Chondrocyte (in vitro differentiated cells): Measurements from ENCODE around the gene TSC2. TPM values are rescaled to one million over a fixed set of nuclear protein-coding genes. Genes with fewer than 3 reads are reported as not detected.

Source experiments
- DNase-seq: peaks from one replicate; pipeline ENCODE4 v3.0.0; 2021; ENCODE audit warnings: mixed read lengths, low spot score
- H3K27ac Mint-ChIP-seq: one replicate; pipeline ENCODE4 v1.8.0; 2021; ENCODE audit warnings: mild to moderate bottlenecking, moderate library complexity, mixed read lengths; ENCODE audit not compliant: unreplicated experiment
- H3K27me3 Mint-ChIP-seq: 2 replicates; pipeline ENCODE4 v1.8.0; 2021; ENCODE audit warnings: low read depth, mixed read lengths
- H3K36me3 Mint-ChIP-seq: 2 replicates; pipeline ENCODE4 v1.8.0; 2021; ENCODE audit warnings: low read depth, mixed read lengths
- H3K4me1 Mint-ChIP-seq: 2 replicates; pipeline ENCODE4 v1.8.0; 2021; ENCODE audit warnings: low read depth, mild to moderate bottlenecking, mixed read lengths
- H3K4me3 Mint-ChIP-seq: one replicate; pipeline ENCODE4 v1.8.0; 2021; ENCODE audit warnings: mild to moderate bottlenecking, moderate library complexity, mixed read lengths; ENCODE audit not compliant: unreplicated experiment
- H3K9me3 Mint-ChIP-seq: 2 replicates; pipeline ENCODE4 v1.8.0; 2021; ENCODE audit warnings: low read depth, mixed read lengths
- total RNA-seq: library from RNA; stranded (reverse); gene quantifications from 3 replicates; pipeline ENCODE4 v1.2.1, GENCODE V29; 2021
- TF ChIP-seq, protein P1 (sequence below): fragments of 200-600 bp; sonication (generic); IDR thresholded peaks from 2 replicates; pipeline ENCODE4 v1.5.0; 2021; ENCODE audit warnings: antibody characterized with exemption, mild to moderate bottlenecking, moderate library complexity

Gene TSC2
- total RNA-seq, 1 donor from 2014 or later: 108 TPM

GRCh38 chr16:2040787-2041522 is 6.8 kb upstream of the TSC2 start:
- Mint-ChIP-seq H3K4me1 (peaks cover 61% of the 10 kb centered on the region), H3K9me3 (no peaks in the 10 kb centered on the region), H3K27ac (peak overlapping the region; percentile 92), H3K36me3 (peaks cover 3% of the 10 kb centered on the region), H3K27me3 (no peaks in the 10 kb centered on the region), H3K4me3 (no peak overlapping the region)
- DNase-seq: no peak
- TF ChIP-seq, protein P1, sequence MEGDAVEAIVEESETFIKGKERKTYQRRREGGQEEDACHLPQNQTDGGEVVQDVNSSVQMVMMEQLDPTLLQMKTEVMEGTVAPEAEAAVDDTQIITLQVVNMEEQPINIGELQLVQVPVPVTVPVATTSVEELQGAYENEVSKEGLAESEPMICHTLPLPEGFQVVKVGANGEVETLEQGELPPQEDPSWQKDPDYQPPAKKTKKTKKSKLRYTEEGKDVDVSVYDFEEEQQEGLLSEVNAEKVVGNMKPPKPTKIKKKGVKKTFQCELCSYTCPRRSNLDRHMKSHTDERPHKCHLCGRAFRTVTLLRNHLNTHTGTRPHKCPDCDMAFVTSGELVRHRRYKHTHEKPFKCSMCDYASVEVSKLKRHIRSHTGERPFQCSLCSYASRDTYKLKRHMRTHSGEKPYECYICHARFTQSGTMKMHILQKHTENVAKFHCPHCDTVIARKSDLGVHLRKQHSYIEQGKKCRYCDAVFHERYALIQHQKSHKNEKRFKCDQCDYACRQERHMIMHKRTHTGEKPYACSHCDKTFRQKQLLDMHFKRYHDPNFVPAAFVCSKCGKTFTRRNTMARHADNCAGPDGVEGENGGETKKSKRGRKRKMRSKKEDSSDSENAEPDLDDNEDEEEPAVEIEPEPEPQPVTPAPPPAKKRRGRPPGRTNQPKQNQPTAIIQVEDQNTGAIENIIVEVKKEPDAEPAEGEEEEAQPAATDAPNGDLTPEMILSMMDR: no peak

DNA sequence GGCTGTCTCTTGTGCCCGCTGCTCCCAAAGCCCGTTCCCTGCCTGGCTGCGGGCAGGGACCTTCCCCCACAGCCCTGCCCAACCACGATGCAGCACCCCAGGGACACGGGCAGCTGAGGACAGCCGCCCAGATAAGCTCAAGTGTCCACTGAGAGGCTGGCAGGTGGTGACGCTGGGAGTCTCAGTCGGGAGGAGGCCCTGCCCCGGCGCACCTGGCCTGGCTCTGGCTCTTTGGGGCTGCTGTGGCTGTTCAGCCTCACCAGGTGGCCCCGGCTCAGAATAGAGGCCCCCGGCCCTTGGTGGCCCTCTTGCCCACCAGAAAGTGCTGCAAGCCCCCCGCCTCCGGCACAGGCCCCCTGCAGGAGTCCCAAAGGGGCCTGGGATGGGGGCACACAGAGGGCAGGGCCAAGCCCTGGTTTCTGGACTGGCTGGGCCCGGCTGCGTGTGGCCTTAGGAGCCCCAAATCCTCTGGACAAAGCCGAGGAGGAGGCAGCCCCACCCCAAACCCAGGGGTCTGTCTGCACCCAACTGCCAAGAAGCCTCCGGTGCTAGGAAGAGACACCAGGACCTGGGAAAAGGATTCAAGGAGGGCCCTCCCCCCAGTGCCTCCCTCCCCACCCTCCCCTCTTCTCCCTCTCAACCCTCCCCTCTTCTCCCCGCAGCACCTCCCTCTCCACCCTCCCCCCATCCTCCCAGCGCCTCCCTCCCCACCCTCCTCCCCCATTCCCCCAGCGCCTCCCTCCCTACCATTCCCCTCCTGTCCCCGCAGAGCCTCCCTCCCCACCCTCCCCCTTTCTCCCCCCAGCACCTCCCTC is 5.4 kb upstream of the TSC2 start:
- H3K4me3 Mint-ChIP-seq: no peak overlapping the region
- H3K9me3 Mint-ChIP-seq: no peaks in the 10 kb centered on the region
- H3K36me3 Mint-ChIP-seq: peaks cover 3% of the 10 kb centered on the region
- TF ChIP-seq, protein P1: no peak
- no peak for DNase-seq
- H3K27ac Mint-ChIP-seq: no peak overlapping the region
- H3K27me3 Mint-ChIP-seq: no peaks in the 10 kb centered on the region
- H3K4me1 Mint-ChIP-seq: peaks cover 58% of the 10 kb centered on the region

DNA sequence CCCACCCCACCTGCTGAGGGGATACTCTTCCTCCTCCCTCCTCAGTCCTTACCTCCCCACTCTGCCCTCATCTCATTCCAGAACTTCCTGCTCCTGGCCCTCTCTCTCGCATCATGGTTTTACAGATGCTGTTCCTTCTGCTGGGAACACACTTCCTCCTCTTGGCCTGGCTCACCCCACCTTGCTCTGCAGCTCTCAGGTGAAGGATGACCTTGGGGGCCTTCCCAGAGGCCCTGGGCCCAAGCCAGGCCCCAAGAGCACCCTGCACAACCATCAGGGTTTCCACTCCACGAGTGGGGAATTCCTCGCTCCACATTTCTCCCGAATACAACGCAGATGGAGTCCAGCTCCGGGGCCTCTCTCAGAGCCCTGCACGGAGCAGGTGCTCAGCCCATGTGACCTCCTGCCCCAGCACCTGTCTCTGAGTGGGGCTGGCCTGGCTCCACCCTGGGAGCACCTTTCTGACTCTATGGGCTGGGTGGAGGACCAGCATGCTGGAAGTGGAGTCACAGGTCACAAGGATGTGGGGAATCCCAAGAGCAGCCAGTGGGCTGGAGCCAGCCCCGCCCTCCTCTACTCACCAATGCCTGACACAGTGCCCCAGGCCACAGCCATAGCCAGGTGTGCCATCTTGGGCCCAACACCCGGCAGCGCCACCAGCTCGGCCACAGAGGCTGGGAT is 4.7 kb upstream of the TSC2 start:
- H3K36me3 Mint-ChIP-seq: peaks cover 1% of the 10 kb centered on the region
- DNase-seq: no peak
- H3K9me3 Mint-ChIP-seq: no peaks in the 10 kb centered on the region
- H3K27me3 Mint-ChIP-seq: no peaks in the 10 kb centered on the region
- H3K4me3 Mint-ChIP-seq: no peak overlapping the region
- H3K4me1 Mint-ChIP-seq: peaks cover 51% of the 10 kb centered on the region
- TF ChIP-seq, protein P1: no peak
- H3K27ac Mint-ChIP-seq: no peak overlapping the region

DNA sequence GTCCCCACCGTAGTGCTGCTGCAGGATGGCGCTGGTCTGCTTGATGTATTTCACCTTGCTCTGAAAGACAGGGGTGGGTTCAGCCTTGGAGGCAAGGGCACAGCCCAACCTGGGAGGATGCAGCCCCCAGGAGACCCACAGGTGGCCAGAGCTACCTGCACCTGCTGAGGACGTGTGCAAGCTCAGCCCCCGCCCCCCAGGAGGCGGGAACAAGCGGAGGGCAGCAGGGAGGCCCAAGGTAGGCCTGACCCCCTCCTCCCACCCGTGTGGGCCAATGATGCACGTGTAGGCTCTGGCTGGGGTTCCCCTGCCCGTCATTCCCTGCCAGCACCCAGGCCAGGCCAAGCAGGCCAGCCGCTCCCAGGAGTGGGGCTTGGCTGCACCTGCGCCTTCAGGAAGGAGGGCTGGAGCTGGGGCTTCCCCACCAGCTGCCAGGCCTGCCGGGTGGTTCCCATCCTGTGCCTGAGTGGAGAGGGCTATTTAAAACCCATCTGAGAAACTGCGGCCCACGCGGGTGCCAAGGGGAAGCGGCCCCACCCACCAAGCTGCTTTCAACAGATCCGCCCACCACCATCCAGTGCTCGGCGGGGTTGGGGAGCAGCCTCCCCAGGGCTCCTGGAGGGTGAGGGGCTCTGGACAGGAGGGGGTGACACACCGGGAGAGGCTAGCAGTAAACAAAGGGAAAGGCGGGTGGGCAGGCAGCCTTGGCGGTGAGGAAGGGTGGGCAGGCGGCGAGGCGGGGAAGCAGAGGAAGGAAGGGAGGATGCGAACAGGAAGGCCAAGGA is 3.9 kb upstream of the TSC2 start:
- Mint-ChIP-seq H3K4me1 (peaks cover 54% of the 10 kb centered on the region), H3K27ac (no peak overlapping the region), H3K4me3 (no peak overlapping the region), H3K9me3 (no peaks in the 10 kb centered on the region), H3K36me3 (peaks cover 1% of the 10 kb centered on the region), H3K27me3 (no peaks in the 10 kb centered on the region)
- DNase-seq: no peak
- TF ChIP-seq, protein P1: no peak
